GM12878 (cell line): ENCODE data around the gene NR1D2. TPM values are rescaled to one million over a fixed set of nuclear protein-coding genes. Genes with fewer than 3 reads are reported as not detected.
"Not testable (repeated sequence)": the region's sequence is repeated elsewhere in the genome, so short reads cannot be mapped to it uniquely, and the experiment has no call there.

Source experiments
- ATAC-seq: fragments of 200-7000 bp; cut with Tn5 transposase; 3 replicates; pipeline ENCODE4 v1.9.1; 2020; ENCODE audit warnings: mild to moderate bottlenecking, moderate library complexity
- BruUV-seq: library from RNA; stranded (reverse); fragments of 400-500 nt; replicated peaks from 2 replicates; lab custom pipeline; 2021; lab: Mats Ljungman, UMichigan
- CTCF ChIA-PET: fragments of 300-600 bp; sonication (Branson Sonifier 250); formaldehyde crosslinking; extraction: SDS; loops from one replicate; lab custom pipeline; 2021; ENCODE audit warnings: inconsistent platforms; lab: Yijun Ruan, JAX
- POLR2A ChIA-PET: fragments of 350-600 bp; formaldehyde crosslinking; extraction: SDS; loops from one replicate; lab custom pipeline; 2021; ENCODE audit warnings: inconsistent platforms; lab: Charles Lee
- RAD21 ChIA-PET: fragments of 300-600 bp; sonication (Branson Sonifier 250); formaldehyde crosslinking; loops from one replicate; lab custom pipeline; 2023; ENCODE audit warnings: antibody characterized with exemption; ENCODE audit not compliant: unreplicated experiment; lab: Charles Lee
- SMC1A ChIA-PET: fragments of 300-600 bp; sonication (Branson Sonifier 250); formaldehyde crosslinking; loops from one replicate; lab custom pipeline; 2023; ENCODE audit not compliant: unreplicated experiment, uncharacterized antibody; lab: Charles Lee
- DNase-seq: peaks from one replicate; pipeline ENCODE4 v3.0.0-alpha.2; 2011; ENCODE audit warnings: low read depth, low spot score
- FAIRE-seq: peaks from 3 replicates; lab custom pipeline; 2011; peaks lifted over from hg19 to GRCh38; lab: Jason Lieb, UNC
- H2AFZ ChIP-seq: 2 replicates; pipeline ENCODE4 v1.6.0; 2011; ENCODE audit warnings: low read depth, low read length, control low read depth; ENCODE audit not compliant: control insufficient read depth
- H3K27ac ChIP-seq: 2 replicates; pipeline ENCODE4 v1.5.1; 2011; ENCODE audit warnings: control low read depth; ENCODE audit not compliant: control insufficient read depth, insufficient read depth
- H3K27me3 ChIP-seq, 2 experiments: replicated peaks in 1 of 2; 2 replicates each; pipeline versions ENCODE4 v1.6.0 to v1.6.1; 2011; ENCODE audit warnings: low read length in 1 of 2; ENCODE audit not compliant: control insufficient read depth in 2 of 2, insufficient read depth in 2 of 2
- H3K36me3 ChIP-seq, 2 experiments: 2 replicates each; pipeline ENCODE4 v1.5.1; 2011; ENCODE audit warnings: low read length in 1 of 2; ENCODE audit not compliant: control insufficient read depth in 2 of 2, insufficient read depth in 2 of 2
- H3K4me1 ChIP-seq: 2 replicates; pipeline ENCODE4 v1.6.1; 2011; ENCODE audit warnings: mild to moderate bottlenecking, low read length, moderate library complexity, mixed read lengths; ENCODE audit not compliant: control insufficient read depth, insufficient read depth
- H3K4me2 ChIP-seq: 2 replicates; pipeline ENCODE4 v1.6.0; 2011; ENCODE audit warnings: control low read depth; ENCODE audit not compliant: control insufficient read depth, insufficient read depth
- H3K4me3 ChIP-seq: fragments of 200-600 bp; sonication (generic); 2 replicates; pipeline ENCODE4 v1.5.1; 2016
- H3K79me2 ChIP-seq: 2 replicates; pipeline ENCODE4 v1.6.0; 2011; ENCODE audit warnings: low read length; ENCODE audit not compliant: control insufficient read depth, insufficient read depth
- H3K9ac ChIP-seq: 2 replicates; pipeline ENCODE4 v1.8.0; 2011; ENCODE audit warnings: low read length, control low read depth, mixed read lengths; ENCODE audit not compliant: control insufficient read depth, insufficient read depth
- H3K9me3 ChIP-seq: replicated peaks from 3 replicates; pipeline ENCODE4 v1.5.1; 2011; ENCODE audit warnings: mild to moderate bottlenecking, low read length; ENCODE audit not compliant: control insufficient read depth, insufficient read depth
- H4K20me1 ChIP-seq: 2 replicates; pipeline ENCODE4 v1.6.0; 2011; ENCODE audit not compliant: control insufficient read depth, insufficient read depth
- EP300 ChIP-seq, 2 experiments: fragments of 150-350 bp in 1 of 2; IDR thresholded peaks; 2 replicates each; pipeline ENCODE4 v1.6.1; 2011 to 2012; ENCODE audit warnings: low read depth in 2 of 2, low read length in 2 of 2, borderline replicate concordance in 1 of 2, improper control_type of control experiment in 1 of 2, inconsistent platforms in 1 of 2; ENCODE audit not compliant: control insufficient read depth in 1 of 2
- FOXK2 ChIP-seq: fragments of 450-650 bp; IDR thresholded peaks from 2 replicates; pipeline ENCODE4 v1.6.1; 2017; ENCODE audit warnings: mild to moderate bottlenecking, moderate library complexity
- MEF2B ChIP-seq: fragments of 450-650 bp; IDR thresholded peaks from 2 replicates; pipeline ENCODE4 v1.6.1; 2018; ENCODE audit warnings: mild to moderate bottlenecking, moderate library complexity; ENCODE audit not compliant: partially characterized antibody, poor library complexity, severe bottlenecking
- MYC ChIP-seq: IDR thresholded peaks from 2 replicates; pipeline ENCODE4 v1.6.1; 2011; ENCODE audit warnings: mild to moderate bottlenecking, low read length, moderate library complexity, inconsistent platforms; ENCODE audit not compliant: insufficient read depth, insufficient replicate concordance, insufficient read length, severe bottlenecking
- PRDM15 ChIP-seq: fragments of 450-650 bp; formaldehyde crosslinking; IDR thresholded peaks from 2 replicates; pipeline ENCODE4 v1.4.0; 2020; ENCODE audit warnings: mild to moderate bottlenecking, moderate library complexity
- SIX5 ChIP-seq: IDR thresholded peaks from 2 replicates; pipeline ENCODE4 v1.6.1; 2011; ENCODE audit warnings: mild to moderate bottlenecking, low read depth, low read length, moderate library complexity; ENCODE audit not compliant: severe bottlenecking
- SP1 ChIP-seq: IDR thresholded peaks from one replicate; pipeline ENCODE4 v1.6.1; 2011; ENCODE audit warnings: low read depth, low read length
- SRF ChIP-seq, 2 experiments: IDR thresholded peaks; 2 replicates each; pipeline ENCODE4 v1.6.1; 2011; ENCODE audit warnings: low read depth in 2 of 2, low read length in 2 of 2, mild to moderate bottlenecking in 1 of 2, moderate library complexity in 1 of 2
- WGBS: methylation state at CpG from one replicate; pipeline ENCODE4 v1.1.6; 2016; ENCODE audit warnings: low lambda C conversion rate; ENCODE audit not compliant: insufficient replicate concordance, insufficient coverage; ENCODE audit errors: missing lambda C conversion rate; 5-methylcytosine and 5-hydroxymethylcytosine counted together
- in situ Hi-C: fragments of 300-500 bp; cut with MboI; formaldehyde crosslinking; loops from 9 replicates; pipeline ENCODE4 v1.14.3; 2018; ENCODE audit warnings: mixed read lengths
- intact Hi-C: fragments of 100-400 bp; cut with micrococcal nuclease; formaldehyde crosslinking; loops from one replicate; pipeline ENCODE4 v1.14.2; 2022; ENCODE audit not compliant: unreplicated experiment
- polyA plus RNA-seq, 11 experiments: library from polyadenylated mRNA; depleted of rRNA in 4 of 11; unstranded in 6 of 11; stranded (reverse) in 5 of 11; fragments of >200 nt; fragmentation: Nextera tagmentation in 4 of 11; fragmentation: Illumina TruSeq in 1 of 11; extraction: Ambion mirVana in 4 of 11; extraction: Trizol in 1 of 11; gene quantifications; 1 replicate in 1 of 11; 2 replicates in 10 of 11; pipeline versions ENCODE4 v1.2.1 to v1.2.3, GENCODE V29; 2011 to 2016; ENCODE audit warnings: inconsistent platforms in 2 of 11, missing spikeins in 2 of 11, low read depth in 1 of 11
- total RNA-seq, 4 experiments: library from RNA; depleted of rRNA in 3 of 4; stranded (reverse); fragments of >200 nt in 3 of 4; fragmentation: Illumina TruSeq in 1 of 4; extraction: Trizol in 1 of 4; gene quantifications; 2 replicates each; pipeline versions ENCODE4 v1.2.1 to v1.2.3, GENCODE V29; 2013 to 2021

NR1D2 gene
- total and polyA plus RNA-seq, 10 of the 15 experiments (the other 5 are each of a cell fraction or from before 2014, with no cell fraction given) = 0.67 to 5.3 (median 2.6) TPM

- H3K4me2 ChIP-seq, H4K20me1 ChIP-seq, intact Hi-C loops, H3K4me1 ChIP-seq, H3K79me2 ChIP-seq, H3K9me3 ChIP-seq, H3K9ac ChIP-seq, H3K4me3 ChIP-seq, DNase-seq, RAD21 ChIA-PET, H2AFZ ChIP-seq, BruUV-seq, H3K27me3 ChIP-seq, H3K27ac ChIP-seq, FAIRE-seq, SMC1A ChIA-PET, in situ Hi-C loops, ATAC-seq, H3K36me3 ChIP-seq: not testable (repeated sequence)
- 50% methylated on average over 8 of the region's 8 CpGs for WGBS
- ChIA-PET POLR2A (interaction anchor here (0.6 kb wide), 1 partner anchor 1234 kb away, joined by 6 read pairs; no protein-coding TSS in a partner anchor), CTCF (interaction anchor here (0.6 to 1.1 kb wide), 3 partner anchors 10 to 187 kb away, joined by 3 to 5 read pairs (median 3); no protein-coding TSS in a partner anchor)
These were observed 65.7 kb downstream of the NR1D2 start for GRCh38 chr3:24010834-24011233.

DNA sequence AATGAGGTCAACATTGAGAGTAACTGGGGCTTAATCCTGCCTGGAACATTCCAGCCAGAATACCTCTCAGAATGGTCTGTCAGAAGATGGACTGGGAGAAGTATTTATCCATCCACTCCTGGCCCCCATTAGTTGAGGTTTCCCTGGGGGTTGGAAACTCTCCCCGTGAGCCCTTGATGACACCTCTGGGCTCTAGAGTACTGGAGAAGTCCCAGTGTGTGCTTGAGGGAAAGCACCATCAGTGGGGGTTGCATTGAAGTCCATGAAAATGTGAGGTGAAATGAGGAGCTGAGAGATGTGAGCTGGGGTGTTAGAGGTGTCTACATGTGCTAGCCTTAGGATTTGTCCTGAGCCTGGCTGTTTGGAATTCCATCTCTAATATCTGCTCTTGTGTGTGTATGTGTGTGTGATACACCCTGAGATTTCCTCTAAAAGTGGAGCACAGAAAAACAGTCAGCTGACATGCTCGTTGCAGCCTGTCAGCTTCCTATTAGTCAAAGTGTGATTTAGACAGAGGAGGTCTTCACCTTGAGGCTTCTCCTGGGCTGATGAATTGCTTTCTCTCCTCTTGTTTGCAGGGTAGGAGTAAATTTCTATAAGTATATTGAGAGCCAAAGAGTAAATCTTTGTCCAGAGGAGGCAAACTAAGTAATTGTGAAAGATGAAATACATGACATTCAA, 67.6 kb downstream of the NR1D2 start:
- peak; percentile 92 for FAIRE-seq
- H3K36me3 ChIP-seq = no peaks in the 10 kb centered on the region
- ChIA-PET POLR2A (no interaction called here), RAD21 (interaction anchor here (0.6 kb wide), 1 partner anchor 8 kb away, joined by 3 read pairs; no protein-coding TSS in a partner anchor), CTCF (interaction anchor here (0.6 to 1.3 kb wide), 4 partner anchors 13 to 1896 kb away, joined by 3 read pairs; no protein-coding TSS in a partner anchor), SMC1A (no interaction called here)
- no TSS peak for BruUV-seq
- no peaks in the 10 kb centered on the region for H4K20me1 ChIP-seq
- peak; percentile 66 for ATAC-seq
- no peaks in the 10 kb centered on the region for H3K27me3 ChIP-seq
- intact Hi-C loops = no loop called here
- no peak for DNase-seq
- 0% methylated on average over 2 of the region's 2 CpGs for WGBS
- no peak for TF ChIP-seq EP300 (IDR thresholded peaks at IDR 0.05; ENCODE audit: borderline replicate concordance in 1 of 2, control insufficient read depth in 1 of 2, low read depth in 2 of 2, low read length in 2 of 2)
- TF ChIP-seq PRDM15 (CRISPR knock-in tag) = no peak
- no peak for TF ChIP-seq FOXK2
- TF ChIP-seq MEF2B = no peak
- no peak for TF ChIP-seq MYC
- no peak for TF ChIP-seq SP1
- no peak for TF ChIP-seq SIX5
- no peak for TF ChIP-seq SRF (IDR thresholded peaks at IDR 0.05; ENCODE audit: low read depth in 2 of 2, low read length in 2 of 2)
- H3K4me2 ChIP-seq = 0 out of 2 replicates have a peak overlapping the region, but pooled peaks have one; percentile 25
- no peaks in the 10 kb centered on the region for H3K4me1 ChIP-seq
- in situ Hi-C loops = no loop called here
- H3K79me2 ChIP-seq = no peaks in the 10 kb centered on the region
- peak overlapping the region; percentile 51; the same call in 1 of the 2 replicates for H2AFZ ChIP-seq
- H3K9ac ChIP-seq = no peak overlapping the region
- no peaks in the 10 kb centered on the region for H3K9me3 ChIP-seq
- no peak overlapping the region for H3K4me3 ChIP-seq
- H3K27ac ChIP-seq = no peak overlapping the region
